Ramos (cell line): Measurements from ENCODE around the gene RAB5A.
"Not testable (repeated sequence)": the region's sequence is repeated elsewhere in the genome, so short reads cannot be mapped to it uniquely, and the experiment has no call there.

Source experiments
- in situ Hi-C: fragments of 300-500 bp; cut with MboI; formaldehyde crosslinking; loops from one replicate; pipeline ENCODE4 v1.14.3; 2022; ENCODE audit warnings: low sequenced_read_pairs; ENCODE audit not compliant: unreplicated experiment

The RAB5A gene

GRCh38 chr3:19946832-19947548, at the start of gene RAB5A:
TSS of gene RAB5A (plus strand) at chr3:19947097. CDS start at chr3:19950899, 3,802 bp downstream.
- in situ Hi-C loops: no loop called here

- in situ Hi-C loops: no loop called here
Measured at GRCh38 chr3:19898721-19899120, 48.2 kb upstream of the RAB5A start.

GRCh38 chr3:19899264-19899663, 47.6 kb upstream of the RAB5A start:
- in situ Hi-C loops: no loop called here

GRCh38 chr3:19899833-19900232, 47.1 kb upstream of the RAB5A start:
- in situ Hi-C loops: not testable (repeated sequence)

- in situ Hi-C loops: no loop called here
Measured at GRCh38 chr3:19901337-19901736, 45.6 kb upstream of the RAB5A start.

GRCh38 chr3:19901918-19902317, 45.0 kb upstream of the RAB5A start:
- in situ Hi-C loops: no loop called here

- in situ Hi-C loops: no loop called here
Measured at GRCh38 chr3:19903649-19904048, 43.2 kb upstream of the RAB5A start.

GRCh38 chr3:19907523-19907922, 39.4 kb upstream of the RAB5A start:
- in situ Hi-C loops: no loop called here

GRCh38 chr3:19911452-19911851, 35.4 kb upstream of the RAB5A start:
- in situ Hi-C loops: no loop called here

- in situ Hi-C loops: no loop called here
Measured at GRCh38 chr3:19917167-19917566, 29.7 kb upstream of the RAB5A start.

GRCh38 chr3:19920401-19921080, 26.4 kb upstream of the RAB5A start:
- in situ Hi-C loops: no loop called here

- in situ Hi-C loops: no loop called here
Measured at GRCh38 chr3:19931180-19931692, 15.7 kb upstream of the RAB5A start.

GRCh38 chr3:19931767-19932188, 15.1 kb upstream of the RAB5A start:
- in situ Hi-C loops: no loop called here

GRCh38 chr3:19932422-19932821, 14.5 kb upstream of the RAB5A start:
- in situ Hi-C loops: no loop called here

GRCh38 chr3:19934098-19934566, 12.8 kb upstream of the RAB5A start, which contains the start of gene EFHB:
TSS of gene EFHB (minus strand) at chr3:19934217. CDS start at chr3:19934018, 199 bp downstream.
- in situ Hi-C loops: no loop called here

GRCh38 chr3:19937459-19938294, 9.2 kb upstream of the RAB5A start:
- in situ Hi-C loops: no loop called here

- in situ Hi-C loops: no loop called here
Measured at GRCh38 chr3:19938295-19938627, 8.6 kb upstream of the RAB5A start.

GRCh38 chr3:19940643-19941042, 6.3 kb upstream of the RAB5A start:
- in situ Hi-C loops: no loop called here

- in situ Hi-C loops: no loop called here
Measured at GRCh38 chr3:19945534-19945933, 1.4 kb upstream of the RAB5A start.

- in situ Hi-C loops: no loop called here
Measured at GRCh38 chr3:19945969-19946831, 697 bp upstream of the RAB5A start.
